Endothelial cell of coronary artery (primary cell): ENCODE results near the gene ACACA. TPM values are rescaled to one million over a fixed set of nuclear protein-coding genes. Genes with fewer than 3 reads are reported as not detected.

Experiments used
- total RNA-seq: library from RNA; depleted of rRNA; stranded (reverse); fragments of >200 nt; gene quantifications from 2 replicates; pipeline ENCODE4 v1.2.3, GENCODE V29; 2014

Gene ACACA
- total RNA-seq, result 27.9 and 37.4 TPM in 2 replicates

GRCh38 chr17:37406635-37407461, at the start of gene ACACA, which contains the start of gene TADA2A:
TSS of gene ACACA (minus strand) at chr17:37406836. CDS start at chr17:37406299, 537 bp downstream.
TSS of gene TADA2A (plus strand) at chr17:37406886. CDS start at chr17:37411366, 4,480 bp downstream.

GRCh38 chr17:37375706-37376105, 30.9 kb downstream of the ACACA start, which contains the start of gene C17orf78:
TSS of gene C17orf78 (plus strand) at chr17:37375985. CDS start at chr17:37376093, 108 bp downstream.

Other genes with a start within 250 kb of the ACACA start
- gene C17orf78, start 30.9 kb downstream of the ACACA start, total RNA-seq, result not detected in 2 replicates
- 18.2 and 22.0 TPM in 2 replicates for gene TADA2A, start 50 bp upstream of the ACACA start, total RNA-seq
- gene DUSP14, start 83.1 kb upstream of the ACACA start, total RNA-seq, result 27.3 and 33.5 TPM in 2 replicates
- 9.0 and 15.0 TPM in 2 replicates for gene SYNRG, start 202.6 kb upstream of the ACACA start, total RNA-seq
- 25.5 and 34.9 TPM in 2 replicates for gene DDX52, start 236.6 kb upstream of the ACACA start, total RNA-seq